Mononuclear cell (primary cell): Measurements from ENCODE around the gene ISX. TPM values are rescaled to one million over a fixed set of nuclear protein-coding genes. Genes with fewer than 3 reads are reported as not detected.
"Not testable (repeated sequence)": the region's sequence is repeated elsewhere in the genome, so short reads cannot be mapped to it uniquely, and the experiment has no call there.

Experiments used
- H3K27me3 ChIP-seq: 2 replicates; pipeline ENCODE4 v1.6.0; 2011; ENCODE audit warnings: low read length, control low read depth; ENCODE audit not compliant: insufficient read depth
- H3K4me1 ChIP-seq: 2 replicates; pipeline ENCODE4 v1.5.1; 2011; ENCODE audit warnings: mild to moderate bottlenecking, low read length, control low read depth; ENCODE audit not compliant: insufficient read depth
- H3K4me3 ChIP-seq: 2 replicates; pipeline ENCODE4 v1.5.1; 2011; ENCODE audit warnings: mild to moderate bottlenecking, low read length, moderate library complexity
- H3K9me3 ChIP-seq: 2 replicates; pipeline ENCODE4 v1.5.1; 2011; ENCODE audit warnings: low read depth, mild to moderate bottlenecking, control low read depth, low read length
- total RNA-seq: library from RNA; depleted of rRNA; stranded (reverse); fragments of >200 nt; gene quantifications from one replicate; pipeline ENCODE4 v1.2.3, GENCODE V29; 2012

Gene ISX
- total RNA-seq, result not detected

GRCh38 chr22:35065796-35066218, at the start of gene ISX:
TSS of gene ISX (plus strand) at chr22:35066158. CDS start at chr22:35067088, 930 bp downstream.
- H3K27me3 ChIP-seq, result no peaks in the 10 kb centered on the region
- H3K9me3 ChIP-seq, result no peaks in the 10 kb centered on the region
- no peak within 1 kb of the TSS for H3K4me3 ChIP-seq
- no peaks in the 10 kb centered on the region for H3K4me1 ChIP-seq

- no peaks in the 10 kb centered on the region for H3K9me3 ChIP-seq
- no peak overlapping the region for H3K4me3 ChIP-seq
- H3K27me3 ChIP-seq, result no peaks in the 10 kb centered on the region
- no peaks in the 10 kb centered on the region for H3K4me1 ChIP-seq
These were observed 49.0 kb upstream of the ISX start for GRCh38 chr22:35016909-35017308.

GRCh38 chr22:35018995-35019394, 47.0 kb upstream of the ISX start:
- Histone ChIP-seq H3K4me3 (no peak overlapping the region), H3K27me3 (no peaks in the 10 kb centered on the region), H3K4me1 (no peaks in the 10 kb centered on the region), H3K9me3 (no peaks in the 10 kb centered on the region)

- no peaks in the 10 kb centered on the region for H3K4me1 ChIP-seq
- H3K27me3 ChIP-seq, result no peaks in the 10 kb centered on the region
- no peaks in the 10 kb centered on the region for H3K9me3 ChIP-seq
- no peak overlapping the region for H3K4me3 ChIP-seq
These were observed 45.4 kb upstream of the ISX start for GRCh38 chr22:35020517-35020916.

- no peaks in the 10 kb centered on the region for H3K27me3 ChIP-seq
- no peak overlapping the region for H3K4me3 ChIP-seq
- H3K4me1 ChIP-seq, result no peaks in the 10 kb centered on the region
- H3K9me3 ChIP-seq, result no peaks in the 10 kb centered on the region
These were observed 44.8 kb upstream of the ISX start for GRCh38 chr22:35021161-35021560.

- no peaks in the 10 kb centered on the region for H3K9me3 ChIP-seq
- H3K4me1 ChIP-seq, result no peaks in the 10 kb centered on the region
- H3K4me3 ChIP-seq, result no peak overlapping the region
- H3K27me3 ChIP-seq, result no peaks in the 10 kb centered on the region
These were observed 43.7 kb upstream of the ISX start for GRCh38 chr22:35022291-35022690.

- Histone ChIP-seq H3K9me3 (no peaks in the 10 kb centered on the region), H3K4me1 (no peaks in the 10 kb centered on the region), H3K4me3 (no peak overlapping the region), H3K27me3 (no peaks in the 10 kb centered on the region)
These were observed 42.1 kb upstream of the ISX start for GRCh38 chr22:35023692-35024363.

GRCh38 chr22:35024364-35024692, 41.6 kb upstream of the ISX start:
- Histone ChIP-seq H3K27me3 (no peaks in the 10 kb centered on the region), H3K9me3 (no peaks in the 10 kb centered on the region), H3K4me1 (no peaks in the 10 kb centered on the region), H3K4me3 (no peak overlapping the region)

- not testable (repeated sequence) for H3K27me3 ChIP-seq, H3K9me3 ChIP-seq, H3K4me1 ChIP-seq, H3K4me3 ChIP-seq
These were observed 35.8 kb upstream of the ISX start for GRCh38 chr22:35030112-35030511.

- H3K27me3 ChIP-seq, result no peaks in the 10 kb centered on the region
- no peaks in the 10 kb centered on the region for H3K9me3 ChIP-seq
- H3K4me3 ChIP-seq, result no peak overlapping the region
- no peaks in the 10 kb centered on the region for H3K4me1 ChIP-seq
These were observed 33.4 kb upstream of the ISX start for GRCh38 chr22:35032571-35032970.

- Histone ChIP-seq H3K4me1 (no peaks in the 10 kb centered on the region), H3K27me3 (no peaks in the 10 kb centered on the region), H3K9me3 (no peaks in the 10 kb centered on the region), H3K4me3 (no peak overlapping the region)
These were observed 32.2 kb upstream of the ISX start for GRCh38 chr22:35033635-35034296.

- H3K4me1 ChIP-seq, result no peaks in the 10 kb centered on the region
- no peaks in the 10 kb centered on the region for H3K27me3 ChIP-seq
- H3K4me3 ChIP-seq, result no peak overlapping the region
- no peaks in the 10 kb centered on the region for H3K9me3 ChIP-seq
These were observed 31.0 kb upstream of the ISX start for GRCh38 chr22:35034963-35035362.

- no peaks in the 10 kb centered on the region for H3K4me1 ChIP-seq
- H3K27me3 ChIP-seq, result no peaks in the 10 kb centered on the region
- H3K9me3 ChIP-seq, result no peaks in the 10 kb centered on the region
- H3K4me3 ChIP-seq, result no peak overlapping the region
These were observed 28.9 kb upstream of the ISX start for GRCh38 chr22:35037089-35037488.

- no peaks in the 10 kb centered on the region for H3K27me3 ChIP-seq
- H3K4me1 ChIP-seq, result no peaks in the 10 kb centered on the region
- no peaks in the 10 kb centered on the region for H3K9me3 ChIP-seq
- no peak overlapping the region for H3K4me3 ChIP-seq
These were observed 26.3 kb upstream of the ISX start for GRCh38 chr22:35039625-35040024.

- Histone ChIP-seq H3K4me1 (no peaks in the 10 kb centered on the region), H3K9me3 (no peaks in the 10 kb centered on the region), H3K27me3 (no peaks in the 10 kb centered on the region), H3K4me3 (no peak overlapping the region)
These were observed 22.6 kb upstream of the ISX start for GRCh38 chr22:35043252-35043933.

- H3K4me3 ChIP-seq, result no peak overlapping the region
- no peaks in the 10 kb centered on the region for H3K27me3 ChIP-seq
- H3K4me1 ChIP-seq, result no peaks in the 10 kb centered on the region
- no peaks in the 10 kb centered on the region for H3K9me3 ChIP-seq
These were observed 22.0 kb upstream of the ISX start for GRCh38 chr22:35043934-35044319.
